Measurements from ENCODE around the gene AARS2.

Gene AARS2

GRCh38 chr6:44268095-44268628, 45.0 kb downstream of the AARS2 start:
- no peak overlapping the region for H3K4me3 ChIP-seq (ENCODE audit: low read depth, low read length)
- no peak overlapping the region for H3K4me2 ChIP-seq (ENCODE audit: low read length)
- no peaks in the 10 kb centered on the region for H3K36me3 ChIP-seq (ENCODE audit: control insufficient read depth, insufficient read depth, low read length)
- no peaks in the 10 kb centered on the region for H3K9me3 ChIP-seq (ENCODE audit: control insufficient read depth, low read length)
- no peaks in the 10 kb centered on the region for H3K79me2 ChIP-seq
- no peak overlapping the region for H2AFZ ChIP-seq
- no peak overlapping the region for H3K9ac ChIP-seq
- TF ChIP-seq CTCF (IDR thresholded peaks at IDR 0.05) = peak; percentile 95
- no peaks in the 10 kb centered on the region for H3K27me3 ChIP-seq (ENCODE audit: control insufficient read depth, insufficient read depth, low read length)
- peaks cover 14% of the 10 kb centered on the region for H3K4me1 ChIP-seq
- H3K27ac ChIP-seq = no peak overlapping the region

- H3K79me2 ChIP-seq = no peaks in the 10 kb centered on the region
- no peak overlapping the region for H2AFZ ChIP-seq
- no peak overlapping the region for H3K27ac ChIP-seq
- H3K27me3 ChIP-seq (ENCODE audit: control insufficient read depth, insufficient read depth, low read length) = no peaks in the 10 kb centered on the region
- no peak overlapping the region for H3K9ac ChIP-seq
- TF ChIP-seq CTCF (IDR thresholded peaks at IDR 0.05) = no peak
- H3K4me1 ChIP-seq = peaks cover 15% of the 10 kb centered on the region
- H3K36me3 ChIP-seq (ENCODE audit: control insufficient read depth, insufficient read depth, low read length) = no peaks in the 10 kb centered on the region
- H3K4me2 ChIP-seq (ENCODE audit: low read length) = no peak overlapping the region
- no peaks in the 10 kb centered on the region for H3K9me3 ChIP-seq (ENCODE audit: control insufficient read depth, low read length)
- H3K4me3 ChIP-seq (ENCODE audit: low read depth, low read length) = no peak overlapping the region
Measured at GRCh38 chr6:44267252-44267651, 45.9 kb downstream of the AARS2 start.

GRCh38 chr6:44266347-44266746, 46.8 kb downstream of the AARS2 start:
- Histone ChIP-seq H3K4me2 (ENCODE audit: low read length) (no peak overlapping the region), H3K36me3 (ENCODE audit: control insufficient read depth, insufficient read depth, low read length) (no peaks in the 10 kb centered on the region), H3K9me3 (ENCODE audit: control insufficient read depth, low read length) (no peaks in the 10 kb centered on the region), H3K79me2 (no peaks in the 10 kb centered on the region), H3K4me3 (ENCODE audit: low read depth, low read length) (no peak overlapping the region), H2AFZ (no peak overlapping the region), H3K4me1 (peaks cover 15% of the 10 kb centered on the region), H3K27me3 (ENCODE audit: control insufficient read depth, insufficient read depth, low read length) (no peaks in the 10 kb centered on the region), H3K9ac (no peak overlapping the region), H3K27ac (no peak overlapping the region)
- no peak for TF ChIP-seq CTCF (IDR thresholded peaks at IDR 0.05)

GRCh38 chr6:44265722-44266233, 47.4 kb downstream of the AARS2 start:
- H3K36me3 ChIP-seq (ENCODE audit: control insufficient read depth, insufficient read depth, low read length) = no peaks in the 10 kb centered on the region
- peak overlapping the region; percentile 93 for H2AFZ ChIP-seq
- H3K27ac ChIP-seq = no peak overlapping the region
- peak overlapping the region; percentile 71 for H3K4me3 ChIP-seq (ENCODE audit: low read depth, low read length)
- H3K27me3 ChIP-seq (ENCODE audit: control insufficient read depth, insufficient read depth, low read length) = no peaks in the 10 kb centered on the region
- peak overlapping the region; percentile 92 for H3K4me2 ChIP-seq (ENCODE audit: low read length)
- H3K9me3 ChIP-seq (ENCODE audit: control insufficient read depth, low read length) = no peaks in the 10 kb centered on the region
- peaks cover 15% of the 10 kb centered on the region for H3K4me1 ChIP-seq
- TF ChIP-seq CTCF (IDR thresholded peaks at IDR 0.05) = no peak
- no peaks in the 10 kb centered on the region for H3K79me2 ChIP-seq
- H3K9ac ChIP-seq = no peak overlapping the region
